ENCODE measurements around the gene MYO1D.

The MYO1D gene

GRCh38 chr17:32820440-32820839, 56.5 kb downstream of the MYO1D start:
- no peak for DNase-seq (ENCODE audit: low read depth in 4 of 4, low spot score in 1 of 4)

- DNase-seq (ENCODE audit: low read depth in 4 of 4, low spot score in 1 of 4), result no peak
These were observed 57.1 kb downstream of the MYO1D start for GRCh38 chr17:32819787-32820186.

GRCh38 chr17:32819035-32819434, 57.9 kb downstream of the MYO1D start:
- no peak for DNase-seq (ENCODE audit: low read depth in 4 of 4, low spot score in 1 of 4)

- DNase-seq (ENCODE audit: low read depth in 4 of 4, low spot score in 1 of 4), result no peak
These were observed 61.5 kb downstream of the MYO1D start for GRCh38 chr17:32815460-32815859.

- no peak for DNase-seq (ENCODE audit: low read depth in 4 of 4, low spot score in 1 of 4)
These were observed 62.1 kb downstream of the MYO1D start for GRCh38 chr17:32814836-32815235.

GRCh38 chr17:32813021-32813420, 63.9 kb downstream of the MYO1D start:
- no peak for DNase-seq (ENCODE audit: low read depth in 4 of 4, low spot score in 1 of 4)

- DNase-seq (ENCODE audit: low read depth in 4 of 4, low spot score in 1 of 4), result no peak
These were observed 66.2 kb downstream of the MYO1D start for GRCh38 chr17:32810690-32811089.

- DNase-seq (ENCODE audit: low read depth in 4 of 4, low spot score in 1 of 4), result no peak
These were observed 69.3 kb downstream of the MYO1D start for GRCh38 chr17:32807577-32807976.

GRCh38 chr17:32806646-32807045, 70.3 kb downstream of the MYO1D start:
- DNase-seq (ENCODE audit: low read depth in 4 of 4, low spot score in 1 of 4), result no peak

GRCh38 chr17:32805029-32805976, 71.6 kb downstream of the MYO1D start:
- no peak for DNase-seq (ENCODE audit: low read depth in 4 of 4, low spot score in 1 of 4)

GRCh38 chr17:32803544-32803943, 73.4 kb downstream of the MYO1D start:
- no peak for DNase-seq (ENCODE audit: low read depth in 4 of 4, low spot score in 1 of 4)

- DNase-seq (ENCODE audit: low read depth in 4 of 4, low spot score in 1 of 4), result no peak
These were observed 74.6 kb downstream of the MYO1D start for GRCh38 chr17:32802306-32802705.

- DNase-seq (ENCODE audit: low read depth in 4 of 4, low spot score in 1 of 4), result no peak
These were observed 75.3 kb downstream of the MYO1D start for GRCh38 chr17:32801641-32802040.

GRCh38 chr17:32801193-32801592, 75.7 kb downstream of the MYO1D start:
- DNase-seq (ENCODE audit: low read depth in 4 of 4, low spot score in 1 of 4), result no peak

GRCh38 chr17:32798938-32799337, 78.0 kb downstream of the MYO1D start:
- DNase-seq (ENCODE audit: low read depth in 4 of 4, low spot score in 1 of 4), result no peak

GRCh38 chr17:32795339-32795979, 81.5 kb downstream of the MYO1D start:
- DNase-seq (ENCODE audit: low read depth in 4 of 4, low spot score in 1 of 4), result no peak

GRCh38 chr17:32794533-32795246, 82.2 kb downstream of the MYO1D start:
- no peak for DNase-seq (ENCODE audit: low read depth in 4 of 4, low spot score in 1 of 4)

GRCh38 chr17:32793841-32794240, 83.1 kb downstream of the MYO1D start:
- DNase-seq (ENCODE audit: low read depth in 4 of 4, low spot score in 1 of 4), result no peak

- DNase-seq (ENCODE audit: low read depth in 4 of 4, low spot score in 1 of 4), result no peak
These were observed 84.7 kb downstream of the MYO1D start for GRCh38 chr17:32792207-32792606.

GRCh38 chr17:32786169-32786568, 90.8 kb downstream of the MYO1D start:
- no peak for DNase-seq (ENCODE audit: low read depth in 4 of 4, low spot score in 1 of 4)

- DNase-seq (ENCODE audit: low read depth in 4 of 4, low spot score in 1 of 4), result no peak
These were observed 92.8 kb downstream of the MYO1D start for GRCh38 chr17:32784113-32784512.

GRCh38 chr17:32783602-32784001, 93.3 kb downstream of the MYO1D start:
- DNase-seq (ENCODE audit: low read depth in 4 of 4, low spot score in 1 of 4), result no peak
